GM21360 (cell line): ENCODE data around the gene THBS3.
"Not testable (repeated sequence)": the region's sequence is repeated elsewhere in the genome, so short reads cannot be mapped to it uniquely, and the experiment has no call there.

Experiments used
- ATAC-seq: cut with Tn5 transposase; IDR thresholded peaks from one replicate; pipeline ENCODE4 v1.9.1; 2021; ENCODE audit warnings: mild to moderate bottlenecking, moderate library complexity; ENCODE audit not compliant: unreplicated experiment

The THBS3 gene

GRCh38 chr1:155191904-155192303, 15.8 kb downstream of the THBS3 start:
- ATAC-seq, result no peak

- ATAC-seq, result not testable (repeated sequence)
Measured at GRCh38 chr1:155189926-155190325, 17.8 kb downstream of the THBS3 start.

- no peak for ATAC-seq
Measured at GRCh38 chr1:155188268-155188667, 19.4 kb downstream of the THBS3 start.

GRCh38 chr1:155187456-155187891, 20.2 kb downstream of the THBS3 start:
- no peak for ATAC-seq

- no peak for ATAC-seq
Measured at GRCh38 chr1:155186794-155187455, 20.8 kb downstream of the THBS3 start.

- no peak for ATAC-seq
Measured at GRCh38 chr1:155186067-155186793, 21.5 kb downstream of the THBS3 start.

GRCh38 chr1:155185783-155186066, 22.0 kb downstream of the THBS3 start:
- ATAC-seq, result peak; percentile 12

GRCh38 chr1:155184835-155185782, 22.6 kb downstream of the THBS3 start:
- ATAC-seq, result peak; percentile 68

- no peak for ATAC-seq
Measured at GRCh38 chr1:155184351-155184811, 23.3 kb downstream of the THBS3 start.

- ATAC-seq, result no peak
Measured at GRCh38 chr1:155183775-155184221, 23.9 kb downstream of the THBS3 start.

GRCh38 chr1:155182052-155182550, 25.6 kb downstream of the THBS3 start:
- ATAC-seq, result no peak

- no peak for ATAC-seq
Measured at GRCh38 chr1:155181371-155182051, 26.2 kb downstream of the THBS3 start.

GRCh38 chr1:155179112-155180031, 28.3 kb downstream of the THBS3 start:
- ATAC-seq, result no peak

GRCh38 chr1:155178441-155179111, 29.1 kb downstream of the THBS3 start:
- ATAC-seq, result no peak

GRCh38 chr1:155177918-155178281, 29.8 kb downstream of the THBS3 start:
- no peak for ATAC-seq

- ATAC-seq, result no peak
Measured at GRCh38 chr1:155177192-155177917, 30.3 kb downstream of the THBS3 start.

GRCh38 chr1:155176544-155177071, 31.1 kb downstream of the THBS3 start:
- ATAC-seq, result no peak

- ATAC-seq, result no peak
Measured at GRCh38 chr1:155175927-155176371, 31.7 kb downstream of the THBS3 start.
